A549 (cell line): ENCODE results near the gene STAU1.

Experiments used
- CTCF ChIP-seq: fragments of >200 bp; sonication (Bioruptor Twin); formaldehyde crosslinking; IDR thresholded peaks from 3 replicates; pipeline ENCODE4 v1.5.1; 2016
- EP300 ChIP-seq, 2 experiments: fragments of >200 bp; sonication (Bioruptor Twin); formaldehyde crosslinking; IDR thresholded peaks; 2 replicates in 1 of 2; 3 replicates in 1 of 2; pipeline ENCODE4 v1.6.1; 2016 to 2017
- POLR2A ChIP-seq: IDR thresholded peaks from 2 replicates; pipeline ENCODE4 v1.6.1; 2012; ENCODE audit warnings: mild to moderate bottlenecking, low read length

- TF ChIP-seq POLR2A (no peak), CTCF (no peak), EP300 (IDR thresholded peaks at IDR 0.05) (no peak)
These were observed 22.1 kb upstream of the STAU1 start for GRCh38 chr20:49210101-49210756.
